ENCODE data around the gene TCEA2.

TCEA2 gene

GRCh38 chr20:64049878-64050260 lies 13.1 kb upstream of the TCEA2 start:
- DNase-seq: no peak

- no peak for DNase-seq
Measured at GRCh38 chr20:64050261-64051032, 12.6 kb upstream of the TCEA2 start.

- no peak for DNase-seq
Measured at GRCh38 chr20:64051033-64051452, 12.0 kb upstream of the TCEA2 start.

GRCh38 chr20:64051561-64052325 lies 11.3 kb upstream of the TCEA2 start:
- DNase-seq: no peak

GRCh38 chr20:64052326-64052722 lies 10.7 kb upstream of the TCEA2 start:
- no peak for DNase-seq

GRCh38 chr20:64052987-64053840 lies 9.8 kb upstream of the TCEA2 start:
- DNase-seq: no peak

- DNase-seq: no peak
Measured at GRCh38 chr20:64053841-64054661, 8.9 kb upstream of the TCEA2 start.

GRCh38 chr20:64055396-64055892 lies 7.6 kb upstream of the TCEA2 start:
- DNase-seq: no peak

- DNase-seq: no peak
Measured at GRCh38 chr20:64055893-64056638, 6.9 kb upstream of the TCEA2 start.

- DNase-seq: no peak
Measured at GRCh38 chr20:64056639-64056888, 6.4 kb upstream of the TCEA2 start.

- DNase-seq: no peak
Measured at GRCh38 chr20:64056889-64057627, 5.9 kb upstream of the TCEA2 start.

GRCh38 chr20:64057628-64058498 lies 5.1 kb upstream of the TCEA2 start:
- peak; percentile 81 for DNase-seq

- no peak for DNase-seq
Measured at GRCh38 chr20:64058536-64058935, 4.5 kb upstream of the TCEA2 start.

GRCh38 chr20:64062276-64062595 lies 762 bp upstream of the TCEA2 start:
- no peak for DNase-seq

GRCh38 chr20:64063389-64064144 lies 569 bp downstream of the TCEA2 start:
- no peak for DNase-seq

GRCh38 chr20:64064145-64064698 lies 1.2 kb downstream of the TCEA2 start:
- no peak for DNase-seq

GRCh38 chr20:64065062-64065973 lies 2.3 kb downstream of the TCEA2 start:
- DNase-seq: no peak

- peak; percentile 88 for DNase-seq
Measured at GRCh38 chr20:64065974-64066343, 3.0 kb downstream of the TCEA2 start.

Measured in activated CD4-positive, alpha-beta T cell treated with anti-CD3 and anti-CD28 coated beads, Interleukin-2, amount 50 U/mL, for 16 hours (primary cell).